IMR-90 (cell line): Measurements from ENCODE around the gene ACSS2. TPM values are rescaled to one million over a fixed set of nuclear protein-coding genes. Genes with fewer than 3 reads are reported as not detected.

Source experiments
- ATAC-seq: fragments of 200-7000 bp; cut with Tn5 transposase; 2 replicates; pipeline ENCODE4 v1.9.1; 2020; ENCODE audit warnings: low read depth, mild to moderate bottlenecking, moderate library complexity
- BruUV-seq: library from RNA; stranded (reverse); fragments of 400-500 nt; replicated peaks from 2 replicates; lab custom pipeline; 2021; lab: Mats Ljungman, UMichigan
- CTCF ChIA-PET: fragments of 300-600 bp; formaldehyde crosslinking; extraction: SDS; loops from one replicate; lab custom pipeline; 2021; ENCODE audit warnings: antibody characterized with exemption; lab: Yijun Ruan, JAX
- POLR2A ChIA-PET: fragments of 300-600 bp; sonication (Branson Sonifier 250); formaldehyde crosslinking; loops from one replicate; lab custom pipeline; 2022; ENCODE audit warnings: antibody characterized with exemption; ENCODE audit not compliant: unreplicated experiment; lab: Charles Lee
- DNase-seq: peaks from one replicate; pipeline ENCODE4 v3.0.0; 2013
- H2AFZ ChIP-seq: replicated peaks from 2 replicates; pipeline ENCODE3; 2013; ENCODE audit warnings: low read length, mild to moderate bottlenecking; ENCODE audit not compliant: poor library complexity
- H2AK5ac ChIP-seq: 2 replicates; pipeline ENCODE4 v1.6.1; 2013; ENCODE audit warnings: low read depth, low read length, inconsistent platforms
- H2AK9ac ChIP-seq: replicated peaks from 2 replicates; pipeline ENCODE3; 2013; ENCODE audit warnings: mild to moderate bottlenecking, low read depth, low read length, moderate library complexity; ENCODE audit not compliant: poor library complexity
- H2BK120ac ChIP-seq: 2 replicates; pipeline ENCODE4 v1.6.1; 2013; ENCODE audit warnings: low read depth, low read length, inconsistent platforms
- H2BK15ac ChIP-seq: 3 replicates; pipeline ENCODE4 v1.6.1; 2013; ENCODE audit warnings: low read depth, low read length, inconsistent platforms
- H2BK20ac ChIP-seq: 2 replicates; pipeline ENCODE4 v1.6.1; 2013; ENCODE audit warnings: low read depth, mild to moderate bottlenecking, inconsistent platforms, low read length, moderate library complexity
- H2BK5ac ChIP-seq: 2 replicates; pipeline ENCODE4 v1.6.1; 2013; ENCODE audit warnings: mild to moderate bottlenecking, low read depth, low read length, inconsistent platforms; ENCODE audit not compliant: poor library complexity, severe bottlenecking
- H3K14ac ChIP-seq: replicated peaks from 2 replicates; pipeline ENCODE4 v1.6.1; 2013; ENCODE audit warnings: low read depth, low read length, inconsistent platforms
- H3K18ac ChIP-seq: 2 replicates; pipeline ENCODE4 v1.6.1; 2013; ENCODE audit warnings: low read depth, low read length, control low read depth
- H3K23ac ChIP-seq: 2 replicates; pipeline ENCODE4 v1.6.1; 2013; ENCODE audit warnings: low read depth, low read length, inconsistent platforms
- H3K27ac ChIP-seq: 2 replicates; pipeline ENCODE4 v1.5.1; 2013; ENCODE audit warnings: mild to moderate bottlenecking, control low read depth, low read length; ENCODE audit not compliant: insufficient read depth
- H3K27me3 ChIP-seq: 2 replicates; pipeline ENCODE4 v1.6.1; 2013; ENCODE audit warnings: low read length; ENCODE audit not compliant: control insufficient read depth, insufficient read depth
- H3K36me3 ChIP-seq: 2 replicates; pipeline ENCODE4 v1.6.1; 2013; ENCODE audit warnings: low read length, mixed read lengths; ENCODE audit not compliant: control insufficient read depth, insufficient read depth
- H3K4ac ChIP-seq: 2 replicates; pipeline ENCODE4 v1.6.1; 2013; ENCODE audit warnings: low read depth, low read length, inconsistent platforms
- H3K4me1 ChIP-seq: 2 replicates; pipeline ENCODE4 v1.6.1; 2013; ENCODE audit warnings: low read length, mixed read lengths; ENCODE audit not compliant: control insufficient read depth, insufficient read depth
- H3K4me2 ChIP-seq: 2 replicates; pipeline ENCODE4 v1.6.1; 2013; ENCODE audit warnings: low read depth, mild to moderate bottlenecking, control low read depth, low read length, moderate library complexity
- H3K4me3 ChIP-seq: 2 replicates; pipeline ENCODE4 v1.5.1; 2013; ENCODE audit warnings: low read depth, mild to moderate bottlenecking, control low read depth, low read length, moderate library complexity; ENCODE audit not compliant: insufficient read depth
- H3K56ac ChIP-seq: 2 replicates; pipeline ENCODE4 v1.6.1; 2013; ENCODE audit warnings: low read length, inconsistent platforms; ENCODE audit not compliant: insufficient read depth; ENCODE audit errors: extremely low read depth
- H3K79me1 ChIP-seq, 2 experiments: 2 replicates each; pipeline ENCODE4 v1.6.1; 2013; ENCODE audit warnings: low read length in 2 of 2, inconsistent platforms in 1 of 2, low read depth in 1 of 2
- H3K9ac ChIP-seq: 2 replicates; pipeline ENCODE4 v1.6.1; 2013; ENCODE audit warnings: low read depth, low read length, control low read depth
- H3K9me1 ChIP-seq: 2 replicates; pipeline ENCODE4 v1.6.1; 2013; ENCODE audit warnings: low read length, inconsistent platforms; ENCODE audit not compliant: insufficient read depth
- H3K9me3 ChIP-seq: 2 replicates; pipeline ENCODE4 v1.6.1; 2013; ENCODE audit warnings: low read length; ENCODE audit not compliant: control insufficient read depth, insufficient read depth
- H4K20me1 ChIP-seq: 2 replicates; pipeline ENCODE4 v1.6.1; 2013; ENCODE audit warnings: low read length, inconsistent platforms; ENCODE audit not compliant: insufficient read depth
- H4K5ac ChIP-seq: 2 replicates; pipeline ENCODE4 v1.6.1; 2013; ENCODE audit warnings: mild to moderate bottlenecking, low read depth, low read length, control low read depth
- H4K8ac ChIP-seq, 2 experiments: 2 replicates each; pipeline ENCODE4 v1.6.1; 2013; ENCODE audit warnings: low read depth in 2 of 2, low read length in 2 of 2, control low read depth in 1 of 2, inconsistent platforms in 1 of 2
- H4K91ac ChIP-seq: 2 replicates; pipeline ENCODE4 v1.6.1; 2013; ENCODE audit warnings: low read depth, low read length, inconsistent platforms; ENCODE audit not compliant: insufficient read depth
- BHLHE40 ChIP-seq: fragments of 150-350 bp; IDR thresholded peaks from 2 replicates; pipeline ENCODE4 v1.6.1; 2016; ENCODE audit warnings: mild to moderate bottlenecking, low read depth, low read length
- CEBPB ChIP-seq: IDR thresholded peaks from 2 replicates; pipeline ENCODE4 v1.6.1; 2012; ENCODE audit warnings: low read depth, low read length, improper control_type of control experiment
- CHD1 ChIP-seq: IDR thresholded peaks from 2 replicates; pipeline ENCODE4 v1.6.1; 2012; ENCODE audit warnings: low read depth, low read length, improper control_type of control experiment
- CTCF ChIP-seq: conservative IDR thresholded peaks from 2 replicates; pipeline ENCODE4 v1.5.1; 2012; ENCODE audit warnings: mild to moderate bottlenecking, low read depth, low read length, improper control_type of control experiment
- FOS ChIP-seq: fragments of 150-350 bp; IDR thresholded peaks from 2 replicates; pipeline ENCODE4 v1.6.1; 2016; ENCODE audit warnings: low read depth, low read length
- MAFK ChIP-seq: IDR thresholded peaks from 2 replicates; pipeline ENCODE4 v1.6.1; 2012; ENCODE audit warnings: low read depth, low read length, improper control_type of control experiment
- MAZ ChIP-seq: IDR thresholded peaks from 2 replicates; pipeline ENCODE4 v1.6.1; 2012; ENCODE audit warnings: low read depth, mild to moderate bottlenecking, low read length, improper control_type of control experiment, moderate library complexity, borderline replicate concordance
- MXI1 ChIP-seq: IDR thresholded peaks from 2 replicates; pipeline ENCODE4 v1.6.1; 2012; ENCODE audit warnings: low read depth, mild to moderate bottlenecking, low read length, moderate library complexity, borderline replicate concordance
- NFE2L2 ChIP-seq: fragments of 150-350 bp; IDR thresholded peaks from 2 replicates; pipeline ENCODE4 v1.6.1; 2016; ENCODE audit warnings: low read depth, mild to moderate bottlenecking, low read length
- POLR2A ChIP-seq: IDR thresholded peaks from 2 replicates; pipeline ENCODE4 v1.6.1; 2012; ENCODE audit warnings: mild to moderate bottlenecking, low read depth, low read length
- RAD21 ChIP-seq: IDR thresholded peaks from 2 replicates; pipeline ENCODE4 v1.6.1; 2012; ENCODE audit warnings: low read length, improper control_type of control experiment
- RCOR1 ChIP-seq: IDR thresholded peaks from 2 replicates; pipeline ENCODE4 v1.6.1; 2012; ENCODE audit warnings: mild to moderate bottlenecking, low read length, improper control_type of control experiment; ENCODE audit not compliant: insufficient replicate concordance
- RFX5 ChIP-seq: IDR thresholded peaks from 2 replicates; pipeline ENCODE4 v1.8.0; 2012; ENCODE audit warnings: low read depth, mild to moderate bottlenecking, low read length, moderate library complexity
- SMC3 ChIP-seq: fragments of 150-350 bp; IDR thresholded peaks from 2 replicates; pipeline ENCODE4 v1.6.1; 2016; ENCODE audit warnings: low read depth, mild to moderate bottlenecking, antibody characterized with exemption, low read length, moderate library complexity
- USF2 ChIP-seq: fragments of 150-350 bp; IDR thresholded peaks from 2 replicates; pipeline ENCODE4 v1.6.1; 2017; ENCODE audit warnings: mild to moderate bottlenecking, antibody characterized with exemption, low read length, low read depth
- WGBS, 2 experiments: methylation state at CpG; one replicate each; pipeline versions ENCODE4 v1.1.5 to v1.1.7; 2013; ENCODE audit warnings: missing lambda C conversion rate in 2 of 2; ENCODE audit not compliant: insufficient read length in 1 of 2; ENCODE audit errors: extremely low coverage in 2 of 2; 5-methylcytosine and 5-hydroxymethylcytosine counted together
- dilution Hi-C: fragments of 300-500 bp; cut with HindIII; formaldehyde crosslinking; loops from one replicate; pipeline ENCODE4 v1.14.3; 2018; ENCODE audit warnings: low sequenced_read_pairs; ENCODE audit not compliant: unreplicated experiment
- in situ Hi-C: fragments of 300-500 bp; cut with MboI; formaldehyde crosslinking; loops from 3 replicates; pipeline ENCODE4 v1.14.3; 2019; ENCODE audit warnings: low sequenced_read_pairs, inconsistent platforms, mixed read lengths
- intact Hi-C: fragments of 100-400 bp; cut with micrococcal nuclease; formaldehyde crosslinking; loops from 2 replicates; pipeline ENCODE4 v1.10.0; 2022
- polyA plus RNA-seq, 3 experiments: library from polyadenylated mRNA; depleted of rRNA; stranded (reverse); fragments of >200 nt; gene quantifications; 2 replicates each; pipeline ENCODE4 v1.2.3, GENCODE V29; 2012; ENCODE audit warnings: low replicate concordance in 1 of 3
- total RNA-seq: library from RNA; depleted of rRNA; stranded (reverse); fragments of >200 nt; gene quantifications from 2 replicates; pipeline ENCODE4 v1.2.3, GENCODE V29; 2012
- TF ChIP-seq, protein P1 (sequence below): fragments of 150-350 bp; IDR thresholded peaks from 2 replicates; pipeline ENCODE4 v1.6.1; 2016; ENCODE audit warnings: low read depth, mild to moderate bottlenecking, low read length, moderate library complexity, borderline replicate concordance

ACSS2 gene
- total and polyA plus RNA-seq, 2 of the 4 experiments (the other 2 are of a cell fraction), result 26.9 to 46.4 TPM

DNA sequence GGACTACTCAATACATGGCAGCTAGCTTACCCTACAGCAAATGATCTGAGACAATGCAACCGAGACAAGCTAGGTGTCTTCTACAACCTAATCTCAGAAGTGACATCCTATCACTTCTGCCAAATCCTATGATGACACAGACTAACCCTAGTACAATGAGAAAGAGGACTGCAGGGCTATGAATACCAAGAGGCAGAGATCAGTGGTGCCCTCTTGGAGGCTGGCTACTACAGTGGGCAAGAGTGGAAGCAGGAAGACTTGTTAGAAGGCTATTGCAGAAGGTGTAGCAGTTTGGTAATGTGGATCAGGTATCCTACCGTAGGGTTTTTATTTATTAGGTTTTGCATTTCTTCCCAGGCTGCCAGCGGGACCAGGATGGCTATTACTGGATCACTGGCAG is 48.9 kb downstream of the ACSS2 start:
- no peak overlapping the region for H2BK5ac ChIP-seq
- no peak overlapping the region for H3K4ac ChIP-seq
- no peak for TF ChIP-seq MAZ
- TF ChIP-seq MAFK, result no peak
- TF ChIP-seq CTCF, result no peak
- no peak for TF ChIP-seq POLR2A
- TF ChIP-seq RCOR1, result no peak
- TF ChIP-seq, protein P1, sequence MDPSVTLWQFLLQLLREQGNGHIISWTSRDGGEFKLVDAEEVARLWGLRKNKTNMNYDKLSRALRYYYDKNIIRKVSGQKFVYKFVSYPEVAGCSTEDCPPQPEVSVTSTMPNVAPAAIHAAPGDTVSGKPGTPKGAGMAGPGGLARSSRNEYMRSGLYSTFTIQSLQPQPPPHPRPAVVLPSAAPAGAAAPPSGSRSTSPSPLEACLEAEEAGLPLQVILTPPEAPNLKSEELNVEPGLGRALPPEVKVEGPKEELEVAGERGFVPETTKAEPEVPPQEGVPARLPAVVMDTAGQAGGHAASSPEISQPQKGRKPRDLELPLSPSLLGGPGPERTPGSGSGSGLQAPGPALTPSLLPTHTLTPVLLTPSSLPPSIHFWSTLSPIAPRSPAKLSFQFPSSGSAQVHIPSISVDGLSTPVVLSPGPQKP, result no peak
- no peak for TF ChIP-seq BHLHE40
- no peak for TF ChIP-seq CEBPB
- no peak for TF ChIP-seq CHD1
- no peak for TF ChIP-seq SMC3
- no peak for TF ChIP-seq FOS
- no peak for TF ChIP-seq NFE2L2
- no peak for TF ChIP-seq MXI1
- no peak for TF ChIP-seq USF2
- TF ChIP-seq RFX5, result no peak
- no peak for TF ChIP-seq RAD21
- no peak overlapping the region for H3K4me2 ChIP-seq
- H3K18ac ChIP-seq, result no peak overlapping the region
- H3K27ac ChIP-seq, result no peak overlapping the region
- POLR2A ChIA-PET, result no interaction called here
- no peak for DNase-seq
- H2AK5ac ChIP-seq, result no peak overlapping the region
- H2AK9ac ChIP-seq, result no peak overlapping the region
- no peaks in the 10 kb centered on the region for H3K27me3 ChIP-seq
- H3K4me3 ChIP-seq, result no peak overlapping the region
- no peak overlapping the region for H2BK120ac ChIP-seq
- no peak overlapping the region for H3K56ac ChIP-seq
- peaks cover 0 to 19% of the 10 kb centered on the region in 2 experiments; a peak in 2 of 4 replicates for H3K79me1 ChIP-seq
- H3K14ac ChIP-seq, result no peak overlapping the region
- H2BK20ac ChIP-seq, result no peak overlapping the region
- H4K20me1 ChIP-seq, result no peaks in the 10 kb centered on the region; the same call in 1 of the 2 replicates
- no peak overlapping the region for H3K23ac ChIP-seq
- peaks cover 40% of the 10 kb centered on the region for H3K9me1 ChIP-seq
- H4K5ac ChIP-seq, result no peak overlapping the region
- no peak for ATAC-seq
- no peak overlapping the region for H4K8ac ChIP-seq
- dilution Hi-C loops (no loop called here), intact Hi-C loops (no loop called here), in situ Hi-C loops (no loop called here)
- no CpG with 5 or more reads among the region's 3 CpGs for WGBS, 2 experiments
- H3K4me1 ChIP-seq, result peaks cover 10% of the 10 kb centered on the region
- H2BK15ac ChIP-seq, result no peak overlapping the region
- H4K91ac ChIP-seq, result no peak overlapping the region
- H3K9me3 ChIP-seq, result no peaks in the 10 kb centered on the region
- no peak overlapping the region for H3K9ac ChIP-seq
- BruUV-seq, result no TSS peak
- H3K36me3 ChIP-seq, result peaks cover 57% of the 10 kb centered on the region
- H2AFZ ChIP-seq, result no peak overlapping the region
- CTCF ChIA-PET, result no interaction called here
